PC-9 (cell line): ENCODE data around the gene ELL3.

Experiments
- EZH2 ChIP-seq: fragments of 200-600 bp; sonication (generic); IDR thresholded peaks from 2 replicates; pipeline ENCODE4 v1.8.0; 2017; ENCODE audit warnings: antibody characterized with exemption, low read depth
- TF ChIP-seq, protein P1 (sequence below): fragments of 200-600 bp; sonication (generic); conservative IDR thresholded peaks from 2 replicates; pipeline ENCODE4 v1.6.1; 2017; ENCODE audit warnings: mixed run types, antibody characterized with exemption, mild to moderate bottlenecking, moderate library complexity

DNA sequence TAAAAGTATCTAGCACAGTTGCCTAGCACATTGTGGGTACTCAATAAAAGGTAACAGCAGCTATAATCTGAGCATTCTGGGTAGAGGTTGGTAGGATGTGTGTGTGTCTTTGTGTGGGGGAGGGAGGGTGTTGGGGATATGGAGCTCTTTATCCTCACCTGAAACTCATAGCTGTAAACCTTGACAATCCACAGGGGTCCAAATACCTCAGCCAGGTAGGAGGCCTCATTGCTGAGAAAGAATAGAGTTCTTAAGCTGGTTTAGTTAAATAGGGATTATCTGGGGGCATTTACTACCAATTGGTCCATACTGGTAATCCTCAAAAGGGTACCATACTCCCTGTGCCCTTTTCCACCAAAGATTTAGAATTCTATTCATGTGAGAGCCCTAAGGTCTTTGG, 19.2 kb upstream of the ELL3 start:
- TF ChIP-seq, protein P1, sequence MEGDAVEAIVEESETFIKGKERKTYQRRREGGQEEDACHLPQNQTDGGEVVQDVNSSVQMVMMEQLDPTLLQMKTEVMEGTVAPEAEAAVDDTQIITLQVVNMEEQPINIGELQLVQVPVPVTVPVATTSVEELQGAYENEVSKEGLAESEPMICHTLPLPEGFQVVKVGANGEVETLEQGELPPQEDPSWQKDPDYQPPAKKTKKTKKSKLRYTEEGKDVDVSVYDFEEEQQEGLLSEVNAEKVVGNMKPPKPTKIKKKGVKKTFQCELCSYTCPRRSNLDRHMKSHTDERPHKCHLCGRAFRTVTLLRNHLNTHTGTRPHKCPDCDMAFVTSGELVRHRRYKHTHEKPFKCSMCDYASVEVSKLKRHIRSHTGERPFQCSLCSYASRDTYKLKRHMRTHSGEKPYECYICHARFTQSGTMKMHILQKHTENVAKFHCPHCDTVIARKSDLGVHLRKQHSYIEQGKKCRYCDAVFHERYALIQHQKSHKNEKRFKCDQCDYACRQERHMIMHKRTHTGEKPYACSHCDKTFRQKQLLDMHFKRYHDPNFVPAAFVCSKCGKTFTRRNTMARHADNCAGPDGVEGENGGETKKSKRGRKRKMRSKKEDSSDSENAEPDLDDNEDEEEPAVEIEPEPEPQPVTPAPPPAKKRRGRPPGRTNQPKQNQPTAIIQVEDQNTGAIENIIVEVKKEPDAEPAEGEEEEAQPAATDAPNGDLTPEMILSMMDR: no peak
- TF ChIP-seq EZH2: no peak
